Measurements from ENCODE around the gene PTPN11. TPM values are rescaled to one million over a fixed set of nuclear protein-coding genes. Genes with fewer than 3 reads are reported as not detected.
"Not testable (repeated sequence)": the region's sequence is repeated elsewhere in the genome, so short reads cannot be mapped to it uniquely, and the experiment has no call there.

Gene PTPN11
- total RNA-seq, 3 donors from 2014 or later: 53.5 to 118 (median 70.7) TPM

DNA sequence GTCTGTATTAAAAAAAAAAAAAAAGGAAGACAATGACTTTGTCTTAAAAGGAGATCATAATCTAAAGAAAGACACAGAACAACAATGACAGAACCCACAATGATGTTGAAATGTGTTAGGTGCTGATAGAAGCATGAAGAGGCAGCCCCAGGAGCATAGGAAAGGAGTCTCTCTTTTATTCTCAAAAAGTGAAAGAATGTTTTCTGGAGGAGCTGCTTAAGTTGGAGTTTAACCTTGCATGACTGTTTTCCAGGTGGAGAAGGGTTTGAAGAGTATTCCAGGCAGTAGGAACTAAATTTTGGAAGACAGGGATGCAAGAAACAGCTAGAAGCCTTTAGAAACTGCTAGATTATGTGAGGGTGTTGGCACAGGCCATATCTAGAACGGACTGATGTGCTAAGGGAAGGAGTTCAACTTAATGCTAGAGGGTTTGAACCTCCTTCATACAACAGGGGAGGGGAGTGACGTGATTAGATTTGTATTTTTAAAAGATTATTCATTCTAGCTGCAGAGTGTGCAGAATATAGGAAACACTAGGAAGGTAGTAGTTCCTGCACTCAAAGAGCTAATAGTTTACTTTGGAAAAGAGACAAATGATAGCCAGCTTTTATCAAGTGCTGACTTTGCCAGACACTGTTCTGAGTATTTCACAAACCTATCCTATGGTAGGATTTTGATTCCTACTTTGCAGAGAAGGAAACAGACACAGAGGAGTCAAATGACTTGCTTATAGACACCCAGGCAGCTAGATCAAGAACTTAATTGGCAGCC, 4.7 kb upstream of the PTPN11 start:
- Histone ChIP-seq H3K4me1 (ENCODE audit: low read depth) (peaks cover 7% of the 10 kb centered on the region), H3K9me3 (no peaks in the 10 kb centered on the region), H3K36me3 (ENCODE audit: low read depth) (no peaks in the 10 kb centered on the region), H3K4me3 (no peak overlapping the region)
- intact Hi-C loops (cut with DNase I, micrococcal nuclease): no loop called here
- TF ChIP-seq, protein P1, sequence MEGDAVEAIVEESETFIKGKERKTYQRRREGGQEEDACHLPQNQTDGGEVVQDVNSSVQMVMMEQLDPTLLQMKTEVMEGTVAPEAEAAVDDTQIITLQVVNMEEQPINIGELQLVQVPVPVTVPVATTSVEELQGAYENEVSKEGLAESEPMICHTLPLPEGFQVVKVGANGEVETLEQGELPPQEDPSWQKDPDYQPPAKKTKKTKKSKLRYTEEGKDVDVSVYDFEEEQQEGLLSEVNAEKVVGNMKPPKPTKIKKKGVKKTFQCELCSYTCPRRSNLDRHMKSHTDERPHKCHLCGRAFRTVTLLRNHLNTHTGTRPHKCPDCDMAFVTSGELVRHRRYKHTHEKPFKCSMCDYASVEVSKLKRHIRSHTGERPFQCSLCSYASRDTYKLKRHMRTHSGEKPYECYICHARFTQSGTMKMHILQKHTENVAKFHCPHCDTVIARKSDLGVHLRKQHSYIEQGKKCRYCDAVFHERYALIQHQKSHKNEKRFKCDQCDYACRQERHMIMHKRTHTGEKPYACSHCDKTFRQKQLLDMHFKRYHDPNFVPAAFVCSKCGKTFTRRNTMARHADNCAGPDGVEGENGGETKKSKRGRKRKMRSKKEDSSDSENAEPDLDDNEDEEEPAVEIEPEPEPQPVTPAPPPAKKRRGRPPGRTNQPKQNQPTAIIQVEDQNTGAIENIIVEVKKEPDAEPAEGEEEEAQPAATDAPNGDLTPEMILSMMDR (IDR thresholded peaks at IDR 0.05): no peak
- no peak for ATAC-seq
- DNase-seq: no peak

- DNase-seq; H3K36me3 ChIP-seq (ENCODE audit: low read depth); H3K4me3 ChIP-seq; ATAC-seq; H3K9me3 ChIP-seq; intact Hi-C loops (cut with DNase I, micrococcal nuclease): not testable (repeated sequence)
- H3K4me1 ChIP-seq (ENCODE audit: low read depth): peaks cover 15% of the 10 kb centered on the region
Measured at GRCh38 chr12:112415457-112415856, 3.3 kb upstream of the PTPN11 start.

DNA sequence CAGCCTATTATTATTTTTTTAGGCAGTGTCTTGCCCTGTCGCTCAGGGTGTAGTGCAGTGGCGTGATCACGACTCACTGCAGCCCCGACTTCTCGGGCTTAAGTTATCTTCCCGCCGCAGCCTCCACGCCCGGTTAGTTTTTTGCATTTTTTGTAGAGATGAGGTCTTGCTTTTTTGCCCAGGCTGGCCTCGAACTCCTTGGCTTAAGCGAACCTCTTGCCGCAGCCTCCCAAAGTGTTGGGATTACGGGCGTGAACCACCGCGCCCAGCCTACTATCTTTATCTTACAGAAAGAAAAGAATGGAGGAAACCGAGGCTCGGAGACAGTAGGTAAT, 507 bp upstream of the PTPN11 start:
- Histone ChIP-seq H3K9me3 (no peaks in the 10 kb centered on the region), H3K4me3 (peak overlapping the region; percentile 93), H3K36me3 (ENCODE audit: low read depth) (no peaks in the 10 kb centered on the region), H3K4me1 (ENCODE audit: low read depth) (peaks cover 18% of the 10 kb centered on the region)
- intact Hi-C loops (cut with DNase I, micrococcal nuclease): no loop called here
- peak; percentile 29 for ATAC-seq
- no peak for DNase-seq
- TF ChIP-seq, protein P1 (IDR thresholded peaks at IDR 0.05): no peak

DNA sequence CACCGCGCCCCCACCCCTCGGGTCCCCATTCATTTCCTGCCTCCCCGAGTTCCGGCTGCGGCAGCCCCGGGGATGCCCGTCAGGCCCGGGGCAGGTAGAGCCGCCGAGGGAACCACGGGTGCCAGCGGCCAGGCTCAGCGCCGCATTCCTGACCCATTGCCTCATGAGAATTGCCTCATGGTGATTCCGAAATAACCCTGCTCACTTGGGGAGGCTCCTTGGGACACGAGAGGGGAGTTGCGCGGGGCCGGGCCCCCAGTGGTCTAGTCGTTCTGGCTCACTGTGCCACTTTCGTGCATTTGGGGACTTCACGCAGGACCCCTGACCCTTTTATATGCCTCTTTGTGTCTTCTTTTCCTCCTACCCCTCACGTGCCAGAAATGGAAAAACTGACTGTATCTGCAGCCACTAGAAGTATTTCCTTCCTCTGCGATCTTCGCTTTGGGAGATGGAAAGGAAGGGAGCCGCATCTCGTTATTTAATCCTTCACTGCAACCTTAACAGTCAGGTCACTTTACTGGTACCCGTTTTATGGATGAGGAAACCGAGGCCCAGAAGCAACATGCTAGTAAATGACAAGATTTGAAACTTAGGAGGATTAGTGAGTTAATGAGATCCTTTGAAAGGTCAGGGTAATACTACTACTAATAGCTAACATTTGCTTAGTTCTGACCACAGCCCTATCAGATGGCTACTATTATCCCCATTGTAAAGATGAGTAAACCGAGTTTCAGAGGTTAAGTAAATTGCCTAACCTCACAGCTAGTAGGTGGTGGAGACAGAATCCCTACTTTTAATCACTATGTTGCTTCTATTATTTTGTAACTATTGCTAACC, 768 bp downstream of the PTPN11 start:
- peak overlapping the region; percentile 93 for H3K4me3 ChIP-seq
- ATAC-seq: peak; percentile 73
- H3K4me1 ChIP-seq (ENCODE audit: low read depth): peaks cover 18% of the 10 kb centered on the region
- TF ChIP-seq, protein P1 (IDR thresholded peaks at IDR 0.05): no peak
- no peaks in the 10 kb centered on the region for H3K36me3 ChIP-seq (ENCODE audit: low read depth)
- DNase-seq: peak in 2 of 3 donors; percentile 52 to 74
- intact Hi-C loops (cut with DNase I, micrococcal nuclease): no loop called here
- no peaks in the 10 kb centered on the region for H3K9me3 ChIP-seq

DNA sequence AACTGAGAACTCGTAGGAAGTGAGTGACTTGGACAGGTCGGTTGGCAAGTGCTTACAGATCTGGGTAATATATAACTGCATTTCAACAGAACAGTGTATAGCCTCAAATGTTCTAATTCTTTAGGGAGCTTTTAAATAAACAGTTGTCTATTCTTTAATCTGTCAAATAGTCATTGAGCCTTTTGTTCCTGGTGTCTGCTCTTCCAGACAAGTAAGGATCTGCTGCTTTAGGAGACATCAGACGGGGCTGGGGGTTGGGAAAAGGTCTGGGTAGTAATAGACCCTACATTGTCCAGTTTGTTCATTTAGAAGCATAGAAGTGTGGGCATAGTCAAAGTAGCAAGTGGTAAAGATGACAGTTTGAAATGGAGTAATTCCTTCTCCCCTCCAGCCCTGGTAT, 2.0 kb downstream of the PTPN11 start:
- TF ChIP-seq, protein P1 (IDR thresholded peaks at IDR 0.05): no peak
- ATAC-seq (no peak), DNase-seq (no peak)
- Histone ChIP-seq H3K36me3 (ENCODE audit: low read depth) (no peaks in the 10 kb centered on the region), H3K4me1 (ENCODE audit: low read depth) (peaks cover 18% of the 10 kb centered on the region), H3K4me3 (no peak overlapping the region), H3K9me3 (no peaks in the 10 kb centered on the region)
- intact Hi-C loops (cut with DNase I, micrococcal nuclease): no loop called here

GRCh38 chr12:112421363-112421762, 2.6 kb downstream of the PTPN11 start:
- Histone ChIP-seq H3K4me3 (no peak overlapping the region), H3K4me1 (ENCODE audit: low read depth) (peaks cover 17% of the 10 kb centered on the region), H3K9me3 (no peaks in the 10 kb centered on the region), H3K36me3 (ENCODE audit: low read depth) (no peaks in the 10 kb centered on the region)
- no peak for DNase-seq
- ATAC-seq: no peak
- intact Hi-C loops (cut with DNase I, micrococcal nuclease): no loop called here
- TF ChIP-seq, protein P1 (IDR thresholded peaks at IDR 0.05): no peak
